Measurements from ENCODE around the gene ACVR1.
"Not testable (repeated sequence)": the region's sequence is repeated elsewhere in the genome, so short reads cannot be mapped to it uniquely, and the experiment has no call there.

Gene ACVR1

DNA sequence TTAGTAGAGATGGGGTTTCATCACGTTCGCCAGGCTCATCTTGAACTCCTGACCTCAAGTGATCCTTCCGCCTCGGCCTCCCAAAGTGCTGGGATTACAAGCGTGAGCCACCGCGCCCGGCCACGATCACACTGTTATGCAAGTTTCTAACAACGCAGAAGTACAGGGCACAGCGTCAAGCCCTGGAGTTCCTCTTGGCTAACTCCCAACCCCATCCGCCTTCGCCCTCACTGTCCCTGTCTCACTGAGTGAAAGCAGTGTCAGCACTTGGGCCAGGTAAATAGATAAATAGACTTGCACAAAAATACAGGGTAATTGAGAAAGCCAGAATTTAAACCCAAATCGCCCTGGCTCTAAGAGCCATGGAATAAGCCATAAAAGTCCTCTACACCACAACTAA, 111.7 kb downstream of the ACVR1 start:
- Histone ChIP-seq H3K9ac (ENCODE audit: low read depth, low read length) (no peak overlapping the region), H3K9me3 (ENCODE audit: control insufficient read depth, insufficient read depth, low read length) (no peaks in the 10 kb centered on the region), H3K4me1 (ENCODE audit: control insufficient read depth, insufficient read depth, low read length) (peaks cover 8% of the 10 kb centered on the region), H3K27me3 (ENCODE audit: control insufficient read depth, insufficient read depth, low read length) (no peaks in the 10 kb centered on the region), H3K36me3 (ENCODE audit: control insufficient read depth, insufficient read depth, low read length) (peaks cover 3% of the 10 kb centered on the region), H3K4me3 (ENCODE audit: low read depth, low read length) (no peak overlapping the region)

DNA sequence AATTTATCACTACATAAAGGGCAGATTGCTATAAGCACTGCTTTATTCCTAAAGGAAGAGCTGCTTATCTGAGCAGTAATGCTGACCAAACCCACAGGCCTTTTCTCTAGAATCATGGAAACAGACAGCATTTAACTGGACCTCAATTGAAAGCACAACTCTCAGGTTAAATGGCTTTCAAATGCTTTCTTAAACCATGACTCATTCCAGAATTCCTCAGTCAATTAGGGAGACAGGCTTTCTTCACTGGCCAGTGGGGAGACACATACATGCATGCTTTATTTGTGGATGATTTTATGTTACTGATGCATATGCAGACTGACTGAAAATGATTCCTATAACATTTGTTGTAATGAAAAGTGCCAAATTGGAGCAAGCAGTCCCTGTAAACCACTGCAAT, 114.6 kb downstream of the ACVR1 start:
- Histone ChIP-seq H3K36me3 (ENCODE audit: control insufficient read depth, insufficient read depth, low read length) (no peaks in the 10 kb centered on the region), H3K27me3 (ENCODE audit: control insufficient read depth, insufficient read depth, low read length) (no peaks in the 10 kb centered on the region), H3K4me1 (ENCODE audit: control insufficient read depth, insufficient read depth, low read length) (peaks cover 8% of the 10 kb centered on the region)

DNA sequence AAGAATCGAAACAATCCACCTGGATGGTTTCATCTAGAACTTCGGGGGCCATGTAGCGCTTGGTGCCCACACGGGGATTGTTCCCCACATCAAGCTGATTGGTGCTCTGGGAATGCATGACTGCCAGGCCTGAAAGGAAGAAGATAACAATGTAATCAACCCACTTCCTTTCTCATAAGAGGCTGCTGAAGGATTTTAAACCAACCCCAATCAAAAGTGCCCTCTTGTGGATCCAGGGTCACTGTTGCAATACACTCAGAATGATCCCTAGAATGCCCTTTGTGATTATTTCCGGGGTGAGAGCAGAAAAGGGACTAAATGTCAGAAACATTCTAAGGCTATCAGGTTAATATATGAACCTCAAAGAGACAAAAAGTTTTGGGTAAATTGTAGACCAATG, 115.2 kb downstream of the ACVR1 start:
- no peaks in the 10 kb centered on the region for H3K27me3 ChIP-seq (ENCODE audit: control insufficient read depth, insufficient read depth, low read length)
- H3K4me1 ChIP-seq (ENCODE audit: control insufficient read depth, insufficient read depth, low read length): peaks cover 8% of the 10 kb centered on the region
- H3K9ac ChIP-seq (ENCODE audit: low read depth, low read length): no peak overlapping the region
- no peaks in the 10 kb centered on the region for H3K36me3 ChIP-seq (ENCODE audit: control insufficient read depth, insufficient read depth, low read length)
- H3K4me3 ChIP-seq (ENCODE audit: low read depth, low read length): no peak overlapping the region
- no peaks in the 10 kb centered on the region for H3K9me3 ChIP-seq (ENCODE audit: control insufficient read depth, insufficient read depth, low read length)

More for the DNA sequence above, 114.6 kb downstream of the ACVR1 start:
- H3K9ac ChIP-seq (ENCODE audit: low read depth, low read length): no peak overlapping the region
- H3K4me3 ChIP-seq (ENCODE audit: low read depth, low read length): no peak overlapping the region
- H3K9me3 ChIP-seq (ENCODE audit: control insufficient read depth, insufficient read depth, low read length): no peaks in the 10 kb centered on the region

DNA sequence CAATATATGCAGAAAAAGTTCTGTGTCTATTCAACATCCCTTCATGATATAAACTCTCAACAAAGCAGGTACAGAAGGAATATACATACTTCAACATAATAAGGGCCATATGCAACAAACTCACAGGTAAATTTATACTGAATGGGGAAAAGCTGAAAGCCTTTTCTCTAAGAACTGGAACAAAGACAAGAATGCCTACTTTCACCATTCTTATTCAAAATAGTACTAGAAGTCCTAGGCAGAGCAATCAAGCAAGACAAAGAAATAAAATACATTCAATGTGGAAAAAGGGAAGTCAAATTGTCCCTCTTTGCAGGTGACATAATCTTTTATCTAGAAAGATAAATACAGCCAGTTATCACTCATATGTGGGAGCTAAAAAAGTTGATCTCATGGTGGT, 116.3 kb downstream of the ACVR1 start:
- no peaks in the 10 kb centered on the region for H3K36me3 ChIP-seq (ENCODE audit: control insufficient read depth, insufficient read depth, low read length)
- H3K4me3 ChIP-seq (ENCODE audit: low read depth, low read length): no peak overlapping the region
- H3K27me3 ChIP-seq (ENCODE audit: control insufficient read depth, insufficient read depth, low read length): no peaks in the 10 kb centered on the region
- peaks cover 8% of the 10 kb centered on the region for H3K4me1 ChIP-seq (ENCODE audit: control insufficient read depth, insufficient read depth, low read length)
- no peak overlapping the region for H3K9ac ChIP-seq (ENCODE audit: low read depth, low read length)
- no peaks in the 10 kb centered on the region for H3K9me3 ChIP-seq (ENCODE audit: control insufficient read depth, insufficient read depth, low read length)

DNA sequence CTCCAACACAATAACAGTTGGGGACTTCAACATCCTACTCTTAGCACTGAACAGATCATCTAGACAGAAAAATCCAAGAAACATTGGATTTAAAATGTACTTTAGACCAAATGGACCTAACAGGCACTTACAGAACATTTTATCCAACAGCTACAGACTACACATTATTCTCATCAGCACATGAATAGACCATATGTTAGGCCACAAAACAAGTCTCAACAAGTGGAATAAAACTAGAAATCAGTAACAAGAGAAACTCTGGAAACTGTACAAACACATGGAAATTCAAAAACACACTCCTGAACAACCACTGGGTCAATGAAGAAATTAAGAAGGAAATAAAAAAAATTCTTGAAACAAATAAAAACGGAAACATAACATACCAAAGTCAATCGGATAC, 117.5 kb downstream of the ACVR1 start:
- Histone ChIP-seq H3K9me3 (ENCODE audit: control insufficient read depth, insufficient read depth, low read length) (no peaks in the 10 kb centered on the region), H3K9ac (ENCODE audit: low read depth, low read length) (no peak overlapping the region), H3K4me3 (ENCODE audit: low read depth, low read length) (no peak overlapping the region), H3K36me3 (ENCODE audit: control insufficient read depth, insufficient read depth, low read length) (no peaks in the 10 kb centered on the region), H3K27me3 (ENCODE audit: control insufficient read depth, insufficient read depth, low read length) (no peaks in the 10 kb centered on the region), H3K4me1 (ENCODE audit: control insufficient read depth, insufficient read depth, low read length) (peaks cover 8% of the 10 kb centered on the region)

DNA sequence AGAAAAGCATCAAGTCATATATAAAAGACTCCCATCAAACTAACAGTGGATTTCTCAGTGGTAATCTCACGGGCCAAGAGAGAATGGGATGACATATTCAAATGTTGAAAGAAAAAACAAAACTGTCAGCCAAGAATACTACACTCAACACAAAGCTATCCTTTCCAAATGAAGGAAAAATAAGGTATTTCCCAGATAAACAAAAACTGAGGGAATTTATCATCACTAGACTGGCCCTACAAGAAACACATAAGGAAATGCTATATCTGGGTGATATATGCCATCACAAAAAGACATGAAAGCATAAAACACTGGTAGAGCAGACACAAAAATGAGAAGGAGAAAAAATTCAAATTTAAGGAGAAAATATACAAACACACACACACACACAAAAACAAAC, 118.6 kb downstream of the ACVR1 start:
- Histone ChIP-seq H3K4me3 (ENCODE audit: low read depth, low read length) (no peak overlapping the region), H3K9ac (ENCODE audit: low read depth, low read length) (no peak overlapping the region), H3K4me1 (ENCODE audit: control insufficient read depth, insufficient read depth, low read length) (peaks cover 8% of the 10 kb centered on the region), H3K36me3 (ENCODE audit: control insufficient read depth, insufficient read depth, low read length) (no peaks in the 10 kb centered on the region), H3K27me3 (ENCODE audit: control insufficient read depth, insufficient read depth, low read length) (no peaks in the 10 kb centered on the region), H3K9me3 (ENCODE audit: control insufficient read depth, insufficient read depth, low read length) (no peaks in the 10 kb centered on the region)

DNA sequence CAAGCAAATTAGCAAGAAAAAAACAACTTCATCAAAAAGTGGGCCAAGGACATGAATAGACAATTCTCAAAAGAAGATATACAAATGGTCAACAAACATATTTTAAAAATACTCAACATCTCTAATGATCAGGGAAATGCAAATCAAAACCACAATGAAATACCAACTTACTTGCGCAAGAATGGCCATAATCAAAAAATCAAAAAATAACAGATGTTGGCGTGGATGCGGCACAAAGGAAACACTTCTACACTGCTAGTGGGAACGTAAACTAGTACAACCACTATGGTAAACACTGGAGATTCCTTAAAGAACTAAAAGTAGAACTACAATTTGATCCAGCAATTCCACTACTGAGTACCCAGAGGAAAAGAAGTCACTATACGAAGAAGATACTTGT, 119.7 kb downstream of the ACVR1 start:
- H3K4me1 ChIP-seq (ENCODE audit: control insufficient read depth, insufficient read depth, low read length); H3K9ac ChIP-seq (ENCODE audit: low read depth, low read length); H3K9me3 ChIP-seq (ENCODE audit: control insufficient read depth, insufficient read depth, low read length); H3K27me3 ChIP-seq (ENCODE audit: control insufficient read depth, insufficient read depth, low read length); H3K36me3 ChIP-seq (ENCODE audit: control insufficient read depth, insufficient read depth, low read length); H3K4me3 ChIP-seq (ENCODE audit: low read depth, low read length): not testable (repeated sequence)

DNA sequence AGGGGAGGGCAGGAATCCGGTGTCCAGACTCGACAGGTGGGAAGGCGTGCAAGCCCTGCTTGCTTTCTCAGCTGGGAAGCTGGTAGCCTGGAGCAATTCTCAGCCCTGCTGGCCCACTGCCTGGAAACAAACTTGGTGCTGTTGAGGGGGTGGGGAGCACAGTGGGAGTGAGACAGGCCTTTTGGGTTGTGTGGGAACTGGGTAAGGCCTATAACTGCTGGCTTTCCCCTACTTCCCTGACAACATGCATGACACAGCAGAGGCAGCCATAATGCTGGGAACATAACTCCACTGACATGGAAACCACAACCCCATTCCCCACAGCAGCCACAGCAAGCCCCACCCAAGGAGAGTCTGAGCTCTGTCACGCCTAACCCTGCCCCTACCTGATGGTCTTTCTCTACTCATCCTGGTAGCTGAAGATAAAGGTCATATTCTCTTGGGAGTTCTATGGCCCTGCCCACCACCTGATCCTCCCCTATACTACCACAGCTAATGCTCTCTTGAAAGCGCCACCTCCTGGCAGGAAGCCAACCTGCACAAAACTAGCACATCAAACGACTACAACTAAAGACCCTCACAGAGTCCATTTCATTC, 124.6 kb downstream of the ACVR1 start:
- Histone ChIP-seq H3K9me3 (ENCODE audit: control insufficient read depth, insufficient read depth, low read length) (no peaks in the 10 kb centered on the region), H3K4me1 (ENCODE audit: control insufficient read depth, insufficient read depth, low read length) (no peaks in the 10 kb centered on the region), H3K27me3 (ENCODE audit: control insufficient read depth, insufficient read depth, low read length) (no peaks in the 10 kb centered on the region), H3K9ac (ENCODE audit: low read depth, low read length) (no peak overlapping the region), H3K4me3 (ENCODE audit: low read depth, low read length) (no peak overlapping the region), H3K36me3 (ENCODE audit: control insufficient read depth, insufficient read depth, low read length) (no peaks in the 10 kb centered on the region)

DNA sequence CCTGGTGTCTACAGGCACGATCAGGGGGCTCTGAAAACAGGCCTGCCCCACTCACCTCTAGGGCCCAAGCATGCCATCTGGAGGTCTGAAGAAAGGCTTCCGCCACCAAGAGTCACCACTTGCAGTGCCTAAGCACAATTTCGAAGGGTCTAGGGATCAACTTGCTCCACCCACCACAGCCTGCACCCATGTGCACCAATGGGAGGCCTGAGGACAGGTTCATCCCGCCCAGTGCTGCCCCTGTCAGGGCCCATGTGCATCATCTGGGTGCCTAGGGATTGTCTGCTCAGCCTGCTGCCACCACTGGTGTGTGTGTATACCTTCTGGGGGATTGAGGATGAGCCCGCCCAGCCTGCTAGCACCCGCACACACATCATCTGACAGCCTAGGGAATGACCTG, 126.4 kb downstream of the ACVR1 start:
- Histone ChIP-seq H3K36me3 (ENCODE audit: control insufficient read depth, insufficient read depth, low read length) (no peaks in the 10 kb centered on the region), H3K4me1 (ENCODE audit: control insufficient read depth, insufficient read depth, low read length) (no peaks in the 10 kb centered on the region), H3K9ac (ENCODE audit: low read depth, low read length) (no peak overlapping the region), H3K4me3 (ENCODE audit: low read depth, low read length) (no peak overlapping the region), H3K9me3 (ENCODE audit: control insufficient read depth, insufficient read depth, low read length) (no peaks in the 10 kb centered on the region), H3K27me3 (ENCODE audit: control insufficient read depth, insufficient read depth, low read length) (no peaks in the 10 kb centered on the region)

DNA sequence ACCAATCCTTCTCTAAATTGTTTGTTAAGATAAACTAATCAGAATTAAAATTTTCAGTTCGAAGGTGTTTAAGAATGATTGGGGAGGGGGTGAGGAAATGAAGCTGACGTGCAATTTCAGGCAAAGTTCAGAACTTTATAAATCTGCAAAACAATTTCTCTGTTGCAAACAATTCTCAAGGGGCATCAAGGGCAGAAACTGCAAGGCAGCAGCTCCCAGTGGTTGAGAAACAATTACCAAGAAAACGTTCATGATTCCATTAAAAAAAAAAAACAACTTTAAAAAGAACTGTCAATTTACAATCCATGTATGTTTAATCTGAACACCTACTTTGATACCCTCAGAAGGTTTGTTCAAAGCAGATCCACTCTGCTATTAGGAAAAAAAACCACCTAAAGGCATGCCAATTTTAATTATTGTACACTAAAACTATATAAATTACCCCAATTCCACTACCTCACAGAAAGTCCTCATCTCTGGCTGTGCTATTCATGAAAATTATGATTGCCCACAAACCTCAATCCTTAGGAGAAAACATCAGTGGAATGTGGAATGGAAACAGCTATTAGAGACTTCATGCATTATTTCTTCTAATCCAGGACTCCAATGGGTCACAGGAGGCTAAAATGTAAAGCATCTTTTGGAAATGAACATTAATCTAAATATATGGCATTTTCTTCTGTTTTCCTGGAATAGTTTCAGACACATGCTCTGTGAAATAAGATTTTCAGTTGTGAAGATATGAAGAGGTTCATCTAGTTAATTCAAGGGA, 127.6 kb downstream of the ACVR1 start:
- H3K9ac ChIP-seq (ENCODE audit: low read depth, low read length): no peak overlapping the region
- no peaks in the 10 kb centered on the region for H3K4me1 ChIP-seq (ENCODE audit: control insufficient read depth, insufficient read depth, low read length)
- no peak overlapping the region for H3K4me3 ChIP-seq (ENCODE audit: low read depth, low read length)
- H3K9me3 ChIP-seq (ENCODE audit: control insufficient read depth, insufficient read depth, low read length): no peaks in the 10 kb centered on the region
- no peaks in the 10 kb centered on the region for H3K36me3 ChIP-seq (ENCODE audit: control insufficient read depth, insufficient read depth, low read length)
- H3K27me3 ChIP-seq (ENCODE audit: control insufficient read depth, insufficient read depth, low read length): no peaks in the 10 kb centered on the region

DNA sequence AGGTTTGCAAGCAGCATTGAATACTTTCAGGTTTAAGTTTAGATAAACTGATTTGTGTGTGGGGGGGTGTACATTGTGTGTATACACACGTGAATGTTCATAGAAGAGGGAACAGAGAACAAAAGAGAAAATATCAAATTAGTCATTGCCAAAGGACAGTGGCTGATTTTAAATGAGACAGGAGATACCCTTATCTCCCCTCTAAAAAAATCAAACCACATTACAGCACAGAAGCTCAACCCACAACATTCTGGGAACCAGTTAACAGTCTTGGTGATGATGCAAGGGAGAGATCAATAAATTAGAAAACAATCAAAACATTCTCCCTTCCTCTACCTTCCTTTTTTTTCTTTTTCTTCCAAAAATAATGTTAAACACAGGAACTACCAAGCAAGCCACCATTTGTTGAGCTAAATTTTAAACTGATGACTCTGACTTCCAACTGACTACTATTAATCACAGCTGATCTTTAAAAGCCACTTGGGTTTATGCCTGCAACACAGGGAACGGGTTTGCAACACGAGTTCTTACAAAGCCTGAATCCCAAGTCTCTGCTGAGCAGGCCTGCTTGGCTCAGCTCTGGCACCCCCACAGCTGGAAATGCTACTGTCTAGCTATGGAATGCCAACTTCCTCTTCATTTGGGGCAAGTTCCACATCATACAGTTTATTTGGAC, 128.3 kb downstream of the ACVR1 start:
- Histone ChIP-seq H3K9ac (ENCODE audit: low read depth, low read length) (no peak overlapping the region), H3K36me3 (ENCODE audit: control insufficient read depth, insufficient read depth, low read length) (no peaks in the 10 kb centered on the region), H3K9me3 (ENCODE audit: control insufficient read depth, insufficient read depth, low read length) (no peaks in the 10 kb centered on the region), H3K27me3 (ENCODE audit: control insufficient read depth, insufficient read depth, low read length) (no peaks in the 10 kb centered on the region), H3K4me3 (ENCODE audit: low read depth, low read length) (no peak overlapping the region), H3K4me1 (ENCODE audit: control insufficient read depth, insufficient read depth, low read length) (no peaks in the 10 kb centered on the region)

DNA sequence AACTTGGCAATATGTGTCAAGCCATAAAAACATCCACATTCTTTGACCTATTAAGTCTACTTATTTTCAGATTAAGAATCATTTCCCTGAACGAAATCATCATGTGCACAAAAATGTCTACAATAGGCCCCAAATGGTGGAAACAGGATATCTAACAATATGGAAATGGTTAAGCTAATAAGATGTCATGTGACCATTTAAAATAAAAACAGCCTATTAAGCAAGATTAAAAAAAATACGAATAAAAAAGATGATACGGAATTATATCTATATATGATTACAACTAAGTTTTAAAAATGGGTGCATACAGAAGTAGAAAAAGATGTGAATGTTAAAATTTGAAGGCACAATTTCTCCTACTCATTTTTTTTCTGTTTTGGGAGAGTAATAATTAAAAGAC, 128.8 kb downstream of the ACVR1 start:
- no peaks in the 10 kb centered on the region for H3K36me3 ChIP-seq (ENCODE audit: control insufficient read depth, insufficient read depth, low read length)
- H3K27me3 ChIP-seq (ENCODE audit: control insufficient read depth, insufficient read depth, low read length): no peaks in the 10 kb centered on the region
- H3K4me3 ChIP-seq (ENCODE audit: low read depth, low read length): no peak overlapping the region
- no peak overlapping the region for H3K9ac ChIP-seq (ENCODE audit: low read depth, low read length)
- no peaks in the 10 kb centered on the region for H3K4me1 ChIP-seq (ENCODE audit: control insufficient read depth, insufficient read depth, low read length)
- H3K9me3 ChIP-seq (ENCODE audit: control insufficient read depth, insufficient read depth, low read length): no peaks in the 10 kb centered on the region

Data from iPS-15b (cell line).